Left lung (tissue), 10 donors: ENCODE measurements around the gene NPTX1. TPM values are rescaled to one million over a fixed set of nuclear protein-coding genes. Genes with fewer than 3 reads are reported as not detected.

Source experiments
- ATAC-seq: fragments of 200-7000 bp; cut with Tn5 transposase; one replicate; pipeline ENCODE4 v1.9.1; 2020; ENCODE audit warnings: moderate library complexity
- DNase-seq, 4 donors: peaks; one replicate each; pipeline ENCODE4 v3.0.0-alpha.2; 2013 to 2020
- H3K27ac ChIP-seq, 2 donors: fragments of 200-600 bp; sonication (generic) in 1 of 2; one replicate each; pipeline versions ENCODE4 v1.5.0 to v1.8.0; 2020 to 2021
- H3K27me3 ChIP-seq, 2 donors: fragments of 200-600 bp; sonication (generic) in 1 of 2; one replicate each; pipeline versions ENCODE4 v1.5.0 to v1.8.0; 2020 to 2021
- H3K36me3 ChIP-seq, 2 donors: fragments of 200-600 bp; sonication (generic) in 1 of 2; one replicate each; pipeline versions ENCODE4 v1.5.0 to v1.8.0; 2020 to 2021
- H3K4me1 ChIP-seq, 2 donors: fragments of 200-600 bp; one replicate each; pipeline ENCODE4 v1.8.0; 2021
- H3K4me3 ChIP-seq, 2 donors: fragments of 200-600 bp; sonication (generic) in 1 of 2; one replicate each; pipeline versions ENCODE4 v1.5.0 to v1.8.0; 2020 to 2021; ENCODE audit warnings: mild to moderate bottlenecking in 1 of 2
- H3K9me3 ChIP-seq, 2 donors: fragments of 200-600 bp; sonication (generic) in 1 of 2; one replicate each; pipeline versions ENCODE4 v1.5.0 to v1.8.0; 2020 to 2021
- intact Hi-C, 2 donors: fragments of 100-400 bp; cut with DNase I; formaldehyde crosslinking; loops; one replicate each; pipeline versions ENCODE4 v1.11.2 to v1.14.2; 2022
- polyA plus RNA-seq, 6 donors: library from polyadenylated mRNA; unstranded; fragments of 120-200 nt; gene quantifications; one replicate each; pipeline ENCODE4 v1.2.1, GENCODE V29; 2013; ENCODE audit not compliant: insufficient read length in 6 of 6
- total RNA-seq, 2 donors: library from RNA; stranded (reverse); fragmentation: NEBNext Ultra II Directional; extraction: Animal tissue kit (Norgen Biotek cat#: 25700); gene quantifications; one replicate each; pipeline ENCODE4 v1.2.1, GENCODE V29; 2021
- TF ChIP-seq, protein P1 (sequence below), 2 donors: fragments of 200-600 bp; sonication (generic) in 1 of 2; IDR thresholded peaks; one replicate each; pipeline versions ENCODE4 v1.5.0 to v1.8.0; 2021; ENCODE audit warnings: antibody characterized with exemption in 2 of 2
- donor health status: DM: no; HTN: yes; CAD: no.
- donor health status: DM: no; HTN: no; CAD: no.

The NPTX1 gene
- total and polyA plus RNA-seq, 8 donors = 0.17 to 9.1 (median 6.3) TPM

DNA sequence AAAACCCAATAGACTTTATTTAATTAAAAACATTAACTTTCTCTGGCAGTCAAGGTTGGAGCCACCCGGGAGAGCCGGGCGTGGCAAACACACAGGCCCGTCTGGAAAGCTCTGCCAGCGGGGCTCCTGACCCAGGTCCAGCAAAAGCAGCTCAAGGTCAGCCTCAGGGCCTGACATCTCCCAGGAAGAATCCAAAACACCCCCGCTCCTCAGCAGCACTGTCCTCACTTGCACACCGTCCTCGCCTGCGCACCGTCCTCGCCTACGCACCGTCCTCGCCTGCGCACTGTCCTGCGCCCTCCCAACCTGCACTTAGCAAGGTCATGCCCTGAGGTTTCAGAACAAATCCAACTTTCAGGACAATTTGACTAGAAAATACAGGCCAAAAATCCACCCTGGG is 36.8 kb upstream of the NPTX1 start:
- no peak for ATAC-seq
- H3K4me3 ChIP-seq = no peak overlapping the region
- TF ChIP-seq, protein P1, sequence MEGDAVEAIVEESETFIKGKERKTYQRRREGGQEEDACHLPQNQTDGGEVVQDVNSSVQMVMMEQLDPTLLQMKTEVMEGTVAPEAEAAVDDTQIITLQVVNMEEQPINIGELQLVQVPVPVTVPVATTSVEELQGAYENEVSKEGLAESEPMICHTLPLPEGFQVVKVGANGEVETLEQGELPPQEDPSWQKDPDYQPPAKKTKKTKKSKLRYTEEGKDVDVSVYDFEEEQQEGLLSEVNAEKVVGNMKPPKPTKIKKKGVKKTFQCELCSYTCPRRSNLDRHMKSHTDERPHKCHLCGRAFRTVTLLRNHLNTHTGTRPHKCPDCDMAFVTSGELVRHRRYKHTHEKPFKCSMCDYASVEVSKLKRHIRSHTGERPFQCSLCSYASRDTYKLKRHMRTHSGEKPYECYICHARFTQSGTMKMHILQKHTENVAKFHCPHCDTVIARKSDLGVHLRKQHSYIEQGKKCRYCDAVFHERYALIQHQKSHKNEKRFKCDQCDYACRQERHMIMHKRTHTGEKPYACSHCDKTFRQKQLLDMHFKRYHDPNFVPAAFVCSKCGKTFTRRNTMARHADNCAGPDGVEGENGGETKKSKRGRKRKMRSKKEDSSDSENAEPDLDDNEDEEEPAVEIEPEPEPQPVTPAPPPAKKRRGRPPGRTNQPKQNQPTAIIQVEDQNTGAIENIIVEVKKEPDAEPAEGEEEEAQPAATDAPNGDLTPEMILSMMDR (IDR thresholded peaks at IDR 0.05) = no peak
- H3K4me1 ChIP-seq = no peaks in the 10 kb centered on the region
- H3K27ac ChIP-seq = no peak overlapping the region
- peaks cover 0 to 23% of the 10 kb centered on the region in 2 donors for H3K27me3 ChIP-seq
- intact Hi-C loops = no loop called here
- H3K36me3 ChIP-seq = no peaks in the 10 kb centered on the region
- no peaks in the 10 kb centered on the region for H3K9me3 ChIP-seq
- DNase-seq = no peak

DNA sequence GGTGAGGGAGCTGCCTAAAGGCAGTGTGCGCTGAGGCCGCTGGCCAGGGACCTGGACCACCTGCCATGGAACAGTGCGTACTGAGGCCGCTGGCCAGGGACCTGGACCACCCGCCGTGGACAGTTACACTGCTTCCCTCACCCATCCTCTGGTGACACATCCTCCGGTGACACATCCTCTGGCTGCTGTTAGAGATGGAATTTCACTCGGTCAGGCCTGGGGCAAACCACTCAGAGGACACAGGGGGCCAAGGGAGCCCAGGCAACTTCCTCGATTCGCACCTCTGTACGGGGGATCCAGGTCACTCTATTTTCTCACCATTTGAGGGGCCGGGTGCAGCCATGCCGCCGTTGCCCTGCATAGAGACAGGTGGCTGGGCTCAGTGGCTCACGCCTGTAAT is 35.8 kb upstream of the NPTX1 start:
- intact Hi-C loops = no loop called here
- no peak for ATAC-seq

DNA sequence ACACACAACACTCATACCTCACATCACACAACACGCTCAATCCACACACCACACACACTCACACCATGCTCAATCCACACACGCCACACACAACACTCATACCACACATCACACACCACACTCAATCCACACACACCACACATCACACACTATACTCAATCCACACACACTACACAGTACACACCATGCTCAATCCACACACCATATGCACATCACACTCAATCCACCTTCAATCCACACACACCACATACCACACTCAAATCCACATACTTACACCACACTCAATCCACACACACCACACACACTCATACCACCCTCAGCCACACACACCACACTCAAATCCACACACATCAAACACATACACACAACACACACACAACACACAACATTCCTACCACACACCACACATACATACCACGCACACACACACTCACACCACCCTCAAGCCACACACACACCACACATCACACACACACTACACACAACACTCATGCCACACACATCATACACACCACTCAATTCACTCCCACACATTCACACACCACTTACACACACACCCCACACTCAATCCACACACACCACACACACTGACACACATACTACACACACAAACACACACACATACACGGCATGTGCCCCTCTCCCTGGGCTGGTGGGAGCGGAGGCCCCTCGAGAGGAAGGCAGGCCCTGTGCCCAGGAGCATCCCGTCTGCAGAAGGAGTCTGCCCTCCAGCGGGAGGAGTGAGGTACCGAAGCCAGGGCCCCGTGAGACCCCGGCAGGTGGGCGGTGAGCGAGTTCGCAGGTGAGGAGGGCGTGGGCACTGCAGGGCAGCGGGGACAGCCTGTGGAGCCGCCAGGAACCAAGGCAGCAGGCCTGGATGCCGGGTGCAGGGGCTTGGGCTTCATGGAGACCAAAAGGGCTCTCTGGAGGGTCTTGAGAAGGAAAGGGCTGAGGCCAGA is 35.1 kb upstream of the NPTX1 start:
- Histone ChIP-seq H3K27me3 (peaks cover 0 to 32% of the 10 kb centered on the region in 2 donors), H3K27ac (no peak overlapping the region), H3K36me3 (no peaks in the 10 kb centered on the region), H3K4me3 (no peak overlapping the region), H3K4me1 (no peaks in the 10 kb centered on the region), H3K9me3 (no peaks in the 10 kb centered on the region)
- no peak for ATAC-seq
- TF ChIP-seq, protein P1 (IDR thresholded peaks at IDR 0.05) = no peak
- intact Hi-C loops = no loop called here
- no peak for DNase-seq

More for the DNA sequence above, 35.8 kb upstream of the NPTX1 start:
- no peak overlapping the region for H3K27ac ChIP-seq
- no peak for DNase-seq
- H3K9me3 ChIP-seq = no peaks in the 10 kb centered on the region
- no peak overlapping the region for H3K4me3 ChIP-seq
- H3K4me1 ChIP-seq = no peaks in the 10 kb centered on the region
- no peaks in the 10 kb centered on the region for H3K36me3 ChIP-seq
- peaks cover 0 to 24% of the 10 kb centered on the region in 2 donors for H3K27me3 ChIP-seq
- TF ChIP-seq, protein P1 (IDR thresholded peaks at IDR 0.05) = no peak

DNA sequence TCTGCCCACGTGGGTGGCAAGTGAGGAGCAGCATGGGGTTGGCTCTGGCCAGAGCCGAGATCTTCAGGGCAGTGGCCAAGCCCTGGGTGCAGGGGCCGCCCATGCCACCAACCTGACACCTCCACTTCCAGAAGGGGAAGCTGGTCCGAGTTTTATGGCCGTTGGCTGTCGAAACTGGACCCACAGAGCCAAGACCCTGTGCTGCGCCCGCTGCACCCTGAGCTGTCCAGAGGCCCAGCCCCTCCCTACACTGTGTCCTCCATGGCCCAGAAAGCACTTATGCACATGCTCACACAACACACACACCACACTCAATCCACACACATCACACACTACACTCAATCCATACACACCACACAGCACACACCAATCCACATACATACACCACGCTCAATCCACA is 34.4 kb upstream of the NPTX1 start:
- TF ChIP-seq, protein P1 (IDR thresholded peaks at IDR 0.05) = no peak
- no peak overlapping the region for H3K27ac ChIP-seq
- H3K4me3 ChIP-seq = no peak overlapping the region
- peaks cover 0 to 39% of the 10 kb centered on the region in 2 donors for H3K27me3 ChIP-seq
- H3K4me1 ChIP-seq = no peaks in the 10 kb centered on the region
- DNase-seq = no peak
- H3K36me3 ChIP-seq = no peaks in the 10 kb centered on the region
- intact Hi-C loops = no loop called here
- no peaks in the 10 kb centered on the region for H3K9me3 ChIP-seq
- ATAC-seq = no peak

DNA sequence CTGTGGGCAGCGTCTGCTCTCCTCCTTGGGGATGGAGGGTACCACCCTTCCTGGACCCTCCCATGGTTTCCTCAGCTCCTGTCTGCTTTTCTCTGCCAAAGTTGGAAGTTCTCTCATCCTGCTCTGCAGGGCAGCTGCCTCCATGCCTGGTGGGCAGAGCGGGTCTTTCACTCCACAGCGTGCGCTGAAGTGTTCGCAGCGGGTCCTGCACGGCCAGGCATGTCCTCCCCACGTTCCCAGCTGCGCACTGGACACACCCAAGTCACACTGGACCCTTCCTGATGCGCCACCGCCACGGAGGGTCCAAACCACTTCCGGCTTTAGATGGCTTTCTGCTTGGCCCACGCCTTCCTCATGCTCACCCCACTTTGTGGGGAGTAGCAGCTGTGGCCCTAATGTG is 33.7 kb upstream of the NPTX1 start:
- H3K27me3 ChIP-seq = peaks cover 0 to 45% of the 10 kb centered on the region in 2 donors
- no peaks in the 10 kb centered on the region for H3K4me1 ChIP-seq
- H3K27ac ChIP-seq = no peak overlapping the region
- no peak for DNase-seq
- TF ChIP-seq, protein P1 (IDR thresholded peaks at IDR 0.05) = no peak
- H3K9me3 ChIP-seq = no peaks in the 10 kb centered on the region
- intact Hi-C loops = no loop called here
- H3K36me3 ChIP-seq = no peaks in the 10 kb centered on the region
- no peak overlapping the region for H3K4me3 ChIP-seq
- ATAC-seq = no peak
